Measurements from ENCODE around the gene ENPP6.
"Not testable (repeated sequence)": the region's sequence is repeated elsewhere in the genome, so short reads cannot be mapped to it uniquely, and the experiment has no call there.

Gene ENPP6

DNA sequence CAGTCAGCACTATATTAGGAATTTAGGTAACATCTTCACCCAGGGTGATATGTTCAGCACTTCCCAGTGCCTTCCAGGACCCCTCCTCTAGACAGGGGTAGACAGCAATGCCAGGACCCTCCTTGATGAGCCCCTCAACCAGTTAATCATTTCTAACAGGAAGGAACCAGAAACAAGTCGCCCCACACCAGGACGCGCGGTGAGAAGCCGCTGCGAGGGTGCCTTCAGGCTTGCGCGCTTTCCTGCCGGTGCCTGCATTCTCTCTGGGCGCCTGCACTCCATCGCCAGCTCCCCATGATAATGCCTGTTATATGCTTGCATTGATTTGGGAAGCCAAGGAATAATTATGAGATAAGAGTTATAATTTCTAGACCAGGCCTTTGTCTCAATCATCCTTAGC, 116.0 kb downstream of the ENPP6 start:
- DNase-seq: no peak

GRCh38 chr4:184100297-184100885, 117.3 kb downstream of the ENPP6 start:
- no peak for DNase-seq

DNA sequence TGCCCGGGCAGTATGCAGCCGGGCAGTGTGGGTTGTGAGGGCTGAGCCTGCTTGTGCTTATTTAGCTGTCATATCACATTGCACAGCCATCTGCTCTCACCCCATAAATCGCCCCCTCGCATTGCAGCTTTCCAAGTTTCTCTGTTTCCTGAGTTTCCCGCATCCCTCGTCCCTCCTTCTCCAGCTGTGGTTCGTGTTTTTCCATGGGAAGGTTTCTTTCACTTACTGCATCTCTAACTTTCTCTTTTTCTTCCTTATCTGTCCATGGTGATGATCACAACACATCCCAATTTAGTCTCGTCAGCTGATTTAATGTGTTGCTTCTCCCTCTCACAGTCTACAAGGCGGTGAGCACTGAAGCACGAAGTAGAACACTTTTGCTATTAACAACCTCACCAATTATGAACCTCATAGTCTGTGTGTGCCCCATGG, 118.1 kb downstream of the ENPP6 start:
- no peak for DNase-seq

DNA sequence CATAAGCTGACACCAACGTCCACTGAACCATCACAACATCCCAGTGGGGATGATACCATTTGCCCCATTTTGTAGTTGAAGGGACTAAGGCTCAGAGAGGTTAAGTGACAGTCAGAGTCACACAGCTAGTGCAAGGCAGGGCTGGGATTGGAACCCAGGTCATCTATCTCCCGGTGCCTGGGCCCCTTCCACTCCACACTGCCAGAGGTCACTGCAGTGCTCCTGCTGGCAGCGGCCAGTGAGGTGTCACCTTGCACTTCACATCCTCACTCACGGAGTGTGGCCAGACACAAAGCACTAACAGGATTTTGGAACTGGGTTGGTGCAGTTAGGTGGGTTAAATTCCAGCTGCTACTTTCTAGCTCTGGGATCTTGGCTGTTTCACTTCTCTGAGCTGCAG, 118.7 kb downstream of the ENPP6 start:
- no peak for DNase-seq

- no peak for DNase-seq
Measured at GRCh38 chr4:184097815-184098214, 119.9 kb downstream of the ENPP6 start.

DNA sequence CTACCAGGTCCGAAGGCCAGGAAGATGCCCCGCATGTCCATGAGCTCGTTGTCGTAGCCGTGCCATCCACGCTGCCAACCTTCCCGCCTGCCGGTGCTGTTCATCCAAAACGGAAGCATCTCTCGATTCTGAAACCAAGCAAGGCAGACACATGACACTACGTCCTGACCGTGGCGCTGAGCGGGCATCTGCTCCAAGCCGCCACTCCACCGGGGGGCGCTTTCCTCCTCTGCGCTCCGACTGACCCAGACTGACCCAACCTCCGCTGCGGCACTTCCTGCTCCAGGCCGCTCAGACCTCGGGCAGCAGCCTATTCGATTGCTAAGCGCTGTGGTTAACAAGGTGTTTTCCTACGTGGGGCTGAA, 120.5 kb downstream of the ENPP6 start:
- DNase-seq: no peak

- DNase-seq: no peak
Measured at GRCh38 chr4:184096561-184097240, 121.0 kb downstream of the ENPP6 start.

DNA sequence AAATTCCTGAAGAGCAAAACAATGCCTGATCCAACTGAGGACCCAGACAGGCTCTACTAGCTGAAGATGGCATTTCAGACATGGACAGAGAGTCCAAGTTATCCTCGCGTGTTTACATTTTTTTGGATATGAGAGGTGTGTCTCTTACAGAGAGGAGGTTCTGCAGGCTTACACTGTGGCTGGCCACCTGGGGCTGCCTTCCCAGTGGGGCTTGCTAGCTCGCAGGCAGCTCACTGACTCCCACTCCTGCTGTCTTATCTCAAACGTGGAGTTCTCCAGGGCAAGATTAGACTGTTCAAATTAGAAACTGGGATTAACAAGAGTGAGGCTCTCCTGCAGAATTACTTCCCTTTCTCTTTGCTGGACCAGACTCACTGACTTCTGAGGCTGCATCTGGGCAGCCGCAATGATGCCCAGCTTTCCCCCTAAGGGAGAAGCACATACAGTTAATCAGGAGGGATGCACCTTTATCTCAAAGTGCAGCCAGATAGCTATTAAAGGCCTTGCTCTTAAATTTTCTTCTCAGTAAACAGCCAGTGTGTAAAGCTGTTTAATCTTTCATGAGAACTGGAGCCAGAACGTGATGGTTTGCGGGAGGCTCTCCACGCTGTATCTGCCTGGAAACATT, 123.0 kb downstream of the ENPP6 start:
- no peak for DNase-seq

DNA sequence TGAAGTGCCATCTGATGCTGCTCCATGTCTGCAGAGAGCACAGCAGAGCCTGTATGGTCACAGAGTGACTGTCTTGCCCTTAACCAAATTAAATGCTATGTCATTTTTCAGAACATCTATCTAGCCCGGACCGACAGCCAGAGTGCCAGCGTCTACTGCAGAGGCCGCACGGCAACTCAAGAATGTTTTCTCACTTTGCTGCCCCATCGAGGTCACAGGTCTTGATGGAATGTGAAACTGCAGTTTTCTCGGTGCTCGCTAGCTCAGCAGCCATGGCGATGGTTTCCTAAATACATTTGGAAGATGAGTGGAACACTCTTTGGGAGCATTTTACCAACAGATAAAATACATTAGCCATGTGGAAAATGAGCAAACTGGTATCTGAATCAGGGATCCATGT, 125.7 kb downstream of the ENPP6 start:
- no peak for DNase-seq

DNA sequence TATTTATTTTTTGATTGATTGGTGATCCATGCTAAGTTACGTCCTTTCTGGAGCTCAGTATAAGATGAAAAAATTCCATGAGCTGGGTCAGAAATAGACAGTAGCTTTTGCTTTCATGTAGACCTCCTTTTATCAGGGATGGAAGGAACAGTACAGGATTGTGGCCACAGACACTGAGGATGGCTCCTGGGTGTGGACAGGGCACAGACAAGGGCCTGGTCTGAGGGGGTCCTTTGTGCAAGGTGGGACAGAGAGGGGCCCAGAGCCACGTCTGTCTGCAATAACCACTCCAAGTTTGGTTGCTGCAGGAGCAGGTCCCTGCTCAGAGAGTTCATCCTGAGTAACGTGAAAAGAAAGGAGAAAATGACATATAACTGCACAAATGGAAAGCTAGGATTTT, 127.1 kb downstream of the ENPP6 start:
- no peak for DNase-seq

GRCh38 chr4:184080674-184081073, 137.0 kb downstream of the ENPP6 start:
- no peak for DNase-seq

DNA sequence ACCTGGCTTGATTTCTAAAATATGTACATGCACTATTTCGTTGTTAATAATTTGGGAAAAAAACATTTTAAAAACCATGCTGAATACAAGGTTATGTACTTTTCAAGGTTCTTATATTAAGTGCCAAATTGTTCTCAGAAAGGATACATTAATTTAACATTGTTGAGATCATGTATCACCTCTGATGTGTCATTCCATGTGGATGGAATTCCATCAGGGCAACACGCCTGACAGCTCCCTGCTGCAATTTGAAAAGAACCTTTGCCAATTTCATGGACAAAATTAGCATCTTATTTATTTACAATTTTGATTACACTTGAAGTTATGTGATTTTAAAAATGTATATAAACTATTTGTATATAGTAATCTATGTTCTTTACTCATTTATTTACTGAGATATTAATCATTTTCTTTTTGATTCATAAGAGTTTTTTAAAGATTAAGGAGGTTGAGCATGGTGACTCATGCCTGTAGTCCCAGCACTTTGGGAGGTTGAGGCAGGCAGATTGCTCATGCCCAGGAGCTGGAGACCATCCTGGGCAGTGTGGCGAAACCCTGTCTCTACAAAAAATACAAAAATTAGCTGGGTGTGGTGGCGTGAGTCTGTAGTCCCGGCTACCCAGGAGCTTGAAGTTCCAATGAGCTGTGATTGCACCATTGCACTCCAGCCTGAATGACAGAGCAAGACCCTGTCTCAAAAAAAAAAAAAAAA, 142.8 kb downstream of the ENPP6 start:
- no peak for DNase-seq

GRCh38 chr4:184067931-184068554, 149.6 kb downstream of the ENPP6 start:
- no peak for DNase-seq

GRCh38 chr4:184066584-184067300, 150.9 kb downstream of the ENPP6 start:
- no peak for DNase-seq

GRCh38 chr4:184064877-184065276, 152.8 kb downstream of the ENPP6 start:
- DNase-seq: no peak

DNA sequence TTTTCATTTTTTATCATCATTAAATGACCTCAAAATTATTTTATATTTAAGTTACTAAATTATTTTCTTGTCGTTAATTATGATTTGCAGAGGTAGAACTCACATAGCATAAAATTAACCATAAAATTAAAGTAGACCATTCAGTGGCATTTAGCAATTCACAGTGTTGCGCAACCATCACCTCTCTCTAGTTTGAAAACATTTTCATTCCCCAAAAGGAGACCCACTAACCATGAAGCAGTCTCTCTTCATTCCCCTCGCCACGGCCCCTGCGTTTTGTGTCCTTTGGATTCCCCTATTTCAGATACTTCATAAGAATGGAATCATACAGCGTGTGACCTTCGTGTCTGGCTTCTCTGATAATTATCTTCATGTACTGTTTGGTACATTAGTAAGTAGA, 154.9 kb downstream of the ENPP6 start:
- no peak for DNase-seq

GRCh38 chr4:184061582-184061981, 156.1 kb downstream of the ENPP6 start:
- DNase-seq: no peak

DNA sequence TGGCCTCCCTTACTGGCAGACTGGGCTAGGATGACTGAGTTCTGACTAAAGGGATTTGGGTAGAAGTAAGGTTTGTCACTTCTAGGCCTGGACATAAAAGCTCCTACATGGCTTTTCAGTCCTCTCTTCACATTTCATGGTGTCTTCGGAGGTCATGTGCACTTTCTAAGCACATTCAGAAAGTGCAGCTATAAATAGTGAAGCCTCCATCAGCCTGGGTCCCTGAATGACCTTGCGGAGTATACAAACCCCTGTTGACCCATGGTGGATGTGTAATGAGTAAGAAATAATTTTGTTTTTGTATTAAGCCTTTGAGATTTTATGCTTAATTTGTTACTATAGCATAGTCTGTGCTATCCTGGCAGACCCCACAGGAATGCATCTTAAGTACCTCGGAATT, 158.6 kb downstream of the ENPP6 start:
- DNase-seq: no peak

DNA sequence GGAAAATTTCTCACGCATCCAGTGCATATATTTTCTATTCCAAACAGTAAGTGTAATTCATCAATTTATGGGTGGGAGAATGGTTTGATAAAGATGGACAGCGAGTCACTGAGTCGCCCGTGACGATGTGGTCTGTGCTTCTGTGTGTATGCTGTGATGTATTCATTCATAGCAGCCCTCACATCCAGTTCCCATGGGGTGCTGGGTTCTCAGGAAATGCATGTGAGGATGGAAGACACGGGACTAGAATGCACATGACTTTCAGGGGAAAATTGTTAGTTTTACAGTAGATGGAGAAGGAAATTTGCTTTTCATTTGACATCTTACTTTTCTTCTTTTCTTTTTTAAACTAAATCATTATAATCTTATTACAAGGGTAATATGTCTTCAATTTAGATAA, 159.6 kb downstream of the ENPP6 start:
- no peak for DNase-seq

DNA sequence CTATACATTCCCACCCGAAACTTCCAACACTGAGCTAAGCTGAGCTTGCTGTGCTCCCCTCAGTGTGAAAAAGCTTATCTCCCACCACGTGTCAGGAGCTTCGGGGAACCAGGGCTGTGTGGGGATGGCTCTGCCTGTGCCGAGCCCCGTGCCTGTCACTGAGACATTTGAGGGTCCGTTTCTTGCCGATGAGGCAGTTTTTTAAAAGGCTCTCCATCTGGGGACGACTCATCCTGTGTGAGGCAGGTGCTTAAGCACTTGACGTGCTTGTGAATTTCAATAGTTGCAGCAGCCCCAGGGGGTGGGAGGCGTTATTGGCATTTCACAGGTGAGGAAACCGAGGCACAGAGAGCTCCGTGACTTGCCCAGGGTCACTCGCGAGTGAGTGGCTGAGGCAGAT, 160.8 kb downstream of the ENPP6 start:
- DNase-seq: no peak

DNA sequence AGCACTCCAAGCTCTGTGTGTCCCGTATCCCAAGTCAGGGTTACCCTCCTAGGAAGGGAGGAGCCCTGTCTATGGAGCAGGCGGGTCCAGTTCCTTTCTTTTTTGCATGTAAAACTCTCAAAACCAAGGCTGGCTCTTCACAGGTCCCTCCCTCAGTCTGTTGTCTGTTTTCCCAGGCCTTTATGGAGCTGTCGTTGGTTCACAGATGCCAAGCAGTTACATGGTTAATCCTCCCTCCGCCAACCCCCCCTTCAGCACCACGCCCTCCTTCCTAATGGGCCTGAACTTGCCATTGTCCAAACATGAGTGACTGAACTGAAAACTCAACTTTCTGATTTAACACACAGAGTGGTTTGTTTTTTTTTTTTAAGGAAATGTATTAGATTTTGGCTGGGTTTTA, 164.2 kb downstream of the ENPP6 start:
- no peak for DNase-seq

DNA sequence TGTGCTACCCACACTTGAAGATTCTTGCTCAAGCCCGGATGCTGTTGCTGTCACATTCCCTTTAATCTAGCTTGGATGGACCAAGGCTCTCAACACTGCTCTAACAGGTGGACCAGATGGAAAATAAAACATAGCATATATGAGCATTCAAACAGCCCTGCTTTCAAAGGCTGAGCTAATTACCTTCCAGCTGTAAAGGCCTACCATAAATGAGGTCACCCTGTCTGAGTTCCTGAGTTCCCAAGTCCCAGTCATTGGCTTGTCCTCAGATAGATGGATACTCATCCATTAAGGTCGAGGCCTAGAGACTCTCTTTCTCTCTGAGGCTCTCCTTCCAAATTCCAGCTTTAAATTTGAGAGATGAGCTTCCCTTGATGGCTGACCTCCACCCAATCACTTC, 165.1 kb downstream of the ENPP6 start:
- DNase-seq: no peak

DNA sequence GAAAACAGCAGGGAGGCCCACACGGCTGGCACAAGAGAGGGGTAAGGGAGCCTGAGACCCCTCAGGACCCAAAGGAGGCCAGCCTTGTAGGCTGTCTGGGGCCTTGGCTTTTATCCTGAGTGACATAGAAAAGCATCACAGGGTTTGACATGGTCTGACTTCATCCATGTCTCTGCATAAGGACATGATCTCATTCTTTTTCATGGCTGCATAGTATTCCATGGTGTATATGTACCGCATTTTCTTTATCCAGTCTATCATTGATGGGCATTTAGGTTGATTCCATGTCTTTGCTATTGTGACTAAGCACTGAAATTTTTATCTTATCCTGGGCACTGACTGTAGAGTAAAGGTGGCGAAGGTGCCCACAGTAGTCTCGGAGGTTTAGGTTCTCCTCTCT, 166.4 kb downstream of the ENPP6 start:
- DNase-seq: not testable (repeated sequence)

Data from stimulated activated naive CD4-positive, alpha-beta T cell treated with Interleukin-2 at 50 U/mL for 16 hours (primary cell).